PC-9 (cell line): ENCODE measurements around the gene NT5DC3. TPM values are rescaled to one million over a fixed set of nuclear protein-coding genes. Genes with fewer than 3 reads are reported as not detected.

ENCODE experiments used
- BruUV-seq: library from RNA; stranded (reverse); fragments of 400-500 nt; replicated peaks from 2 replicates; lab custom pipeline; 2021; lab: Mats Ljungman, UMichigan
- CTCF ChIA-PET: fragments of 300-600 bp; sonication (Branson Sonifier 250); formaldehyde crosslinking; loops from one replicate; lab custom pipeline; 2022; ENCODE audit warnings: antibody characterized with exemption; lab: Charles Lee
- POLR2A ChIA-PET: fragments of 300-600 bp; sonication (Branson Sonifier 250); formaldehyde crosslinking; loops from one replicate; lab custom pipeline; 2022; ENCODE audit warnings: antibody characterized with exemption; ENCODE audit not compliant: unreplicated experiment; lab: Charles Lee
- DNase-seq, 2 experiments: peaks; one replicate each; pipeline versions ENCODE4 v3.0.0 to v3.0.0-alpha.2; 2015 to 2022; ENCODE audit warnings: mixed read lengths in 1 of 2
- H2AFZ ChIP-seq: fragments of 200-600 bp; sonication (generic); 2 replicates; pipeline ENCODE4 v1.8.1; 2017; ENCODE audit warnings: antibody characterized with exemption
- H3F3A ChIP-seq: fragments of 200-600 bp; sonication (generic); 2 replicates; pipeline ENCODE4 v1.8.1; 2017; ENCODE audit warnings: antibody characterized with exemption, mild to moderate bottlenecking, low read depth; ENCODE audit not compliant: insufficient read depth
- H3K27ac ChIP-seq: fragments of 200-600 bp; sonication (generic); 2 replicates; pipeline ENCODE4 v1.6.1; 2016; ENCODE audit warnings: mixed run types
- H3K27me3 ChIP-seq: fragments of 200-600 bp; sonication (generic); 2 replicates; pipeline ENCODE4 v1.6.1; 2016; ENCODE audit warnings: low read depth, mixed run types; ENCODE audit not compliant: insufficient read depth
- H3K36me3 ChIP-seq: fragments of 200-600 bp; sonication (generic); 2 replicates; pipeline ENCODE4 v1.6.1; 2016; ENCODE audit warnings: low read depth, mixed run types
- H3K4me1 ChIP-seq: fragments of 200-600 bp; sonication (generic); replicated peaks from 2 replicates; pipeline ENCODE4 v1.6.1; 2016; ENCODE audit warnings: mixed run types; ENCODE audit not compliant: insufficient read depth
- H3K4me2 ChIP-seq: fragments of 200-600 bp; sonication (generic); 2 replicates; pipeline ENCODE4 v1.6.1; 2017; ENCODE audit warnings: mixed run types
- H3K4me3 ChIP-seq: fragments of 200-600 bp; sonication (generic); 2 replicates; pipeline ENCODE4 v1.6.1; 2016; ENCODE audit warnings: mixed run types
- H3K79me2 ChIP-seq: fragments of 200-600 bp; sonication (generic); 2 replicates; pipeline ENCODE4 v1.6.1; 2017; ENCODE audit warnings: low read depth, mixed run types
- H3K9me2 ChIP-seq: fragments of 200-600 bp; sonication (generic); 2 replicates; pipeline ENCODE4 v1.8.1; 2017; ENCODE audit warnings: mild to moderate bottlenecking; ENCODE audit not compliant: insufficient read depth
- H3K9me3 ChIP-seq: fragments of 200-600 bp; sonication (generic); 2 replicates; pipeline ENCODE4 v1.8.1; 2016; ENCODE audit warnings: low read depth; ENCODE audit not compliant: insufficient read depth
- H4K20me1 ChIP-seq: fragments of 200-600 bp; sonication (generic); 2 replicates; pipeline ENCODE4 v1.8.1; 2017; ENCODE audit not compliant: insufficient read depth
- CTCF ChIP-seq: fragments of 200-600 bp; sonication (generic); conservative IDR thresholded peaks from 2 replicates; pipeline ENCODE4 v1.6.1; 2017; ENCODE audit warnings: mixed run types, antibody characterized with exemption, mild to moderate bottlenecking, moderate library complexity
- EZH2 ChIP-seq: fragments of 200-600 bp; sonication (generic); IDR thresholded peaks from 2 replicates; pipeline ENCODE4 v1.8.0; 2017; ENCODE audit warnings: antibody characterized with exemption, low read depth
- intact Hi-C: fragments of 100-400 bp; cut with micrococcal nuclease; formaldehyde crosslinking; loops from one replicate; pipeline ENCODE4 v1.10.0; 2022; ENCODE audit not compliant: unreplicated experiment
- total RNA-seq: library from RNA; stranded (reverse); gene quantifications from 2 replicates; pipeline ENCODE4 v1.2.3, GENCODE V29; 2021

Gene NT5DC3
- total RNA-seq, 1 experiment from 2014 or later, result 13.2 TPM

DNA sequence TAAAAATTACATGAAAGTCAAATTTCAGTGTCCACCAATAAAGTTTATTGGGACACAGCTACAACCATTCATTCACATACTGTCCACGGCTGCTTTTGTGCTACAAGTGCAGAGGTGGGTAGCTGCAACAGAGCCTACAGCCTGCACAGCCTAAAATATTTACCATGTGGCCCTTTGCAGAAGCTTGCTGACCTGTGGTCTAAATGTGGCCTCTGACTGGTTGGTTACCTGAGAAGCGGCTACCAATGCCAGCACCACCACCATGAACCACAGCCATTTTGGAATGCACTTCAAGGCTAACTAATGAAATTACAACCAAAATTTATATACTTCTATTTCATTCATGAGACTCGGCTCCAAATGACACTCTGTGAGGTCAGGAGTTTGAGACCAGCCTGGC is 58.6 kb downstream of the NT5DC3 start:
- Histone ChIP-seq H3K27ac (no peak overlapping the region), H3K4me1 (peaks cover 24% of the 10 kb centered on the region), H3F3A (peaks cover 15% of the 10 kb centered on the region; the same call in 1 of the 2 replicates), H3K9me2 (no peaks in the 10 kb centered on the region), H3K27me3 (no peaks in the 10 kb centered on the region), H3K36me3 (peaks cover 17% of the 10 kb centered on the region; the same call in 1 of the 2 replicates), H3K4me2 (no peak overlapping the region), H3K9me3 (no peaks in the 10 kb centered on the region), H4K20me1 (no peaks in the 10 kb centered on the region), H2AFZ (no peak overlapping the region), H3K4me3 (no peak overlapping the region), H3K79me2 (no peaks in the 10 kb centered on the region)
- no peak for DNase-seq
- ChIA-PET CTCF (no interaction called here), POLR2A (no interaction called here)
- no TSS peak for BruUV-seq
- intact Hi-C loops, result no loop called here
- no peak for TF ChIP-seq EZH2
- TF ChIP-seq CTCF, result no peak

DNA sequence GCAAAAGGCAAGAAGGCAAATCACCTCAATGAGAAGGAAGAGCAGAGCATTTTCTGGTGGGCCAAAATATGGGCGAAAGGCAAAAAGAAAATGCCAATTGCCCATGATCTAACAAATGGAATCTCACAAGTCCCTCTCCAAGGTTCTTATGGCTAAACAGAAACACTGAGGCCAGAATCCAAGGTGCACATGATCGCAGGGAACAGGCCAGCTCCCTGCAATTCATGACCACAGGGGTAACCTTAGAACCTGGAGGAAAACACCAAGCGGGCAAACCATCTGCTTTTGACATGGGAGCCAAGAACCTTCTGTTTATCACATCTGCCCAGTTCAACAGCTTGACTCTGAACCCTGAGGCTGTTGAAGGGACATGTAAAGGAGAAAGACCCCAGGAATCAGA is 60.0 kb downstream of the NT5DC3 start:
- ChIA-PET CTCF (no interaction called here), POLR2A (no interaction called here)
- Histone ChIP-seq H3F3A (peaks cover 15% of the 10 kb centered on the region; the same call in 1 of the 2 replicates), H3K79me2 (no peaks in the 10 kb centered on the region), H3K27ac (no peak overlapping the region; the same call in 1 of the 2 replicates), H3K36me3 (peaks cover 25% of the 10 kb centered on the region; the same call in 1 of the 2 replicates), H4K20me1 (no peaks in the 10 kb centered on the region), H3K4me2 (no peak overlapping the region), H3K9me3 (no peaks in the 10 kb centered on the region), H2AFZ (no peak overlapping the region), H3K9me2 (no peaks in the 10 kb centered on the region), H3K4me3 (no peak overlapping the region), H3K27me3 (no peaks in the 10 kb centered on the region), H3K4me1 (peaks cover 24% of the 10 kb centered on the region)
- DNase-seq, result no peak
- BruUV-seq, result no TSS peak
- TF ChIP-seq EZH2 (no peak), CTCF (no peak)
- intact Hi-C loops, result loop anchor here (1.0 kb wide), 1 partner anchor 60 kb away; the partner anchor contains the start of gene NT5DC3

GRCh38 chr12:103780093-103780440 is 61.0 kb downstream of the NT5DC3 start:
- no TSS peak for BruUV-seq
- intact Hi-C loops, result loop anchor here (1.0 kb wide), 1 partner anchor 61 kb away; the partner anchor contains the start of gene NT5DC3
- Histone ChIP-seq H3K79me2 (no peaks in the 10 kb centered on the region), H3K27me3 (no peaks in the 10 kb centered on the region), H3K4me3 (no peak overlapping the region), H4K20me1 (no peaks in the 10 kb centered on the region), H3K27ac (peak overlapping the region; percentile 63), H3K9me2 (no peaks in the 10 kb centered on the region), H2AFZ (no peak overlapping the region), H3K4me2 (peak overlapping the region; percentile 51), H3F3A (peaks cover 15% of the 10 kb centered on the region; the same call in 1 of the 2 replicates), H3K36me3 (peaks cover 25% of the 10 kb centered on the region; the same call in 1 of the 2 replicates), H3K4me1 (peaks cover 24% of the 10 kb centered on the region), H3K9me3 (no peaks in the 10 kb centered on the region)
- DNase-seq, result peak; percentile 58 to 70
- TF ChIP-seq CTCF (no peak), EZH2 (no peak)
- ChIA-PET CTCF (no interaction called here), POLR2A (interaction anchor here (0.5 to 0.6 kb wide), 2 partner anchors 55 to 1352 kb away, joined by 3 to 4 read pairs; no protein-coding TSS in a partner anchor)
